Left lung (tissue), 10 donors: Measurements from ENCODE around the gene PRDX5. TPM values are rescaled to one million over a fixed set of nuclear protein-coding genes. Genes with fewer than 3 reads are reported as not detected.

Experiments
- ATAC-seq: fragments of 200-7000 bp; cut with Tn5 transposase; one replicate; pipeline ENCODE4 v1.9.1; 2020; ENCODE audit warnings: moderate library complexity
- DNase-seq, 4 donors: peaks; one replicate each; pipeline ENCODE4 v3.0.0-alpha.2; 2013 to 2020
- H3K27ac ChIP-seq, 2 donors: fragments of 200-600 bp; sonication (generic) in 1 of 2; one replicate each; pipeline versions ENCODE4 v1.5.0 to v1.8.0; 2020 to 2021
- H3K27me3 ChIP-seq, 2 donors: fragments of 200-600 bp; sonication (generic) in 1 of 2; one replicate each; pipeline versions ENCODE4 v1.5.0 to v1.8.0; 2020 to 2021
- H3K36me3 ChIP-seq, 2 donors: fragments of 200-600 bp; sonication (generic) in 1 of 2; one replicate each; pipeline versions ENCODE4 v1.5.0 to v1.8.0; 2020 to 2021
- H3K4me1 ChIP-seq, 2 donors: fragments of 200-600 bp; one replicate each; pipeline ENCODE4 v1.8.0; 2021
- H3K4me3 ChIP-seq, 2 donors: fragments of 200-600 bp; sonication (generic) in 1 of 2; one replicate each; pipeline versions ENCODE4 v1.5.0 to v1.8.0; 2020 to 2021; ENCODE audit warnings: mild to moderate bottlenecking in 1 of 2
- H3K9me3 ChIP-seq, 2 donors: fragments of 200-600 bp; sonication (generic) in 1 of 2; one replicate each; pipeline versions ENCODE4 v1.5.0 to v1.8.0; 2020 to 2021
- intact Hi-C, 2 donors: fragments of 100-400 bp; cut with DNase I; formaldehyde crosslinking; loops; one replicate each; pipeline versions ENCODE4 v1.11.2 to v1.14.2; 2022
- polyA plus RNA-seq, 6 donors: library from polyadenylated mRNA; unstranded; fragments of 120-200 nt; gene quantifications; one replicate each; pipeline ENCODE4 v1.2.1, GENCODE V29; 2013; ENCODE audit not compliant: insufficient read length in 6 of 6
- total RNA-seq, 2 donors: library from RNA; stranded (reverse); fragmentation: NEBNext Ultra II Directional; extraction: Animal tissue kit (Norgen Biotek cat#: 25700); gene quantifications; one replicate each; pipeline ENCODE4 v1.2.1, GENCODE V29; 2021
- TF ChIP-seq, protein P1 (sequence below), 2 donors: fragments of 200-600 bp; sonication (generic) in 1 of 2; IDR thresholded peaks; one replicate each; pipeline versions ENCODE4 v1.5.0 to v1.8.0; 2021; ENCODE audit warnings: antibody characterized with exemption in 2 of 2
- donor health status: DM: no; HTN: yes; CAD: no.
- donor health status: DM: no; HTN: no; CAD: no.

Gene PRDX5
- total and polyA plus RNA-seq, 8 donors, result 150 to 209 (median 177) TPM

DNA sequence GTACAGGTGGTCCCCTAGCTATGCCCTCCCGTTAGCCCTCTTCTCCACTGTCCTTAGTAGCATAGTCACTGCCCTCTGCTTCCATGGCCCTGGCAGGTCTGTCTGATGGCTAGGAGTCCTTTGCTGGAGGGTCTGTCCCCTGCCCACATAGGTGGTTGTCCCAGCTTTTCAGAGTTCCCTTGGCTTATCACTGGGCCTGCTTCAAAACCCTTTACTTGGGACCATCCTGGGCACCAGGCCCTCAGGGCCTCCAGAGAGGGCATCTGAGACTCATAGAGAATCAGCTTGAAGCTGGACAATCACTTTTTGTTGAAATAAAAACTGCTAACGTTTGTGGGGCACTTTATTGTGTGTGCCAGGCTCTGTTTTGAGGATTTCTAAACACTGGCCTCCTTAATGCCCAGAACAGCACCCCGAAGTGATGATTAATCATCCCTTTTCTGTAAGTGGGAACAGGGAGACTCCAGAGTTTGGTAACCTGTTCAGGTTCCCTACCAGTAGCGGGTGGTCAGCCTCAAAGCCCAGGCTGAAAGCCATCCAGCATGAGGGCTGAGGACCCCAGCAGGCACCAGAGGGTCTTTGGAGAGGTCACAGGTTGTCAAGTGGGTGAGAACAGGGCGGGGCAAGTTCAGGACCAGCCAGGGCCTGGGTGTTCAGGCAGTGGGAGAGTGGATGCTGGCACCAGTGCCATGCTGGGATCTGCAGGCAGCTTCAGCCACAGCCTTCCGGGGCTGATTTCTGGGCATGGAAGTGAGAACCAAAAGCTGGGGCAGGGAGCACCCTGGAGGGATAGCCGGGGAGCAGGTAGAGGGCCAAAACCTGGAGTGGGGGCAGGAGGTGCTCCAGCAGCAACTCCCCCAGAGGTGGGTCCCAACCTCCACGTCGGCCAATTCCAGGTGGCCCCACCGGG is 27.3 kb upstream of the PRDX5 start:
- DNase-seq (no peak), ATAC-seq (no peak)
- intact Hi-C loops, result no loop called here
- Histone ChIP-seq H3K9me3 (no peaks in the 10 kb centered on the region), H3K27ac (no peak overlapping the region), H3K36me3 (peaks cover 0 to 7% of the 10 kb centered on the region in 2 donors), H3K27me3 (peaks cover 36 to 58% of the 10 kb centered on the region in 2 donors), H3K4me3 (no peak overlapping the region), H3K4me1 (peaks cover 18 to 31% of the 10 kb centered on the region in 2 donors)
- TF ChIP-seq, protein P1, sequence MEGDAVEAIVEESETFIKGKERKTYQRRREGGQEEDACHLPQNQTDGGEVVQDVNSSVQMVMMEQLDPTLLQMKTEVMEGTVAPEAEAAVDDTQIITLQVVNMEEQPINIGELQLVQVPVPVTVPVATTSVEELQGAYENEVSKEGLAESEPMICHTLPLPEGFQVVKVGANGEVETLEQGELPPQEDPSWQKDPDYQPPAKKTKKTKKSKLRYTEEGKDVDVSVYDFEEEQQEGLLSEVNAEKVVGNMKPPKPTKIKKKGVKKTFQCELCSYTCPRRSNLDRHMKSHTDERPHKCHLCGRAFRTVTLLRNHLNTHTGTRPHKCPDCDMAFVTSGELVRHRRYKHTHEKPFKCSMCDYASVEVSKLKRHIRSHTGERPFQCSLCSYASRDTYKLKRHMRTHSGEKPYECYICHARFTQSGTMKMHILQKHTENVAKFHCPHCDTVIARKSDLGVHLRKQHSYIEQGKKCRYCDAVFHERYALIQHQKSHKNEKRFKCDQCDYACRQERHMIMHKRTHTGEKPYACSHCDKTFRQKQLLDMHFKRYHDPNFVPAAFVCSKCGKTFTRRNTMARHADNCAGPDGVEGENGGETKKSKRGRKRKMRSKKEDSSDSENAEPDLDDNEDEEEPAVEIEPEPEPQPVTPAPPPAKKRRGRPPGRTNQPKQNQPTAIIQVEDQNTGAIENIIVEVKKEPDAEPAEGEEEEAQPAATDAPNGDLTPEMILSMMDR (IDR thresholded peaks at IDR 0.05), result no peak

DNA sequence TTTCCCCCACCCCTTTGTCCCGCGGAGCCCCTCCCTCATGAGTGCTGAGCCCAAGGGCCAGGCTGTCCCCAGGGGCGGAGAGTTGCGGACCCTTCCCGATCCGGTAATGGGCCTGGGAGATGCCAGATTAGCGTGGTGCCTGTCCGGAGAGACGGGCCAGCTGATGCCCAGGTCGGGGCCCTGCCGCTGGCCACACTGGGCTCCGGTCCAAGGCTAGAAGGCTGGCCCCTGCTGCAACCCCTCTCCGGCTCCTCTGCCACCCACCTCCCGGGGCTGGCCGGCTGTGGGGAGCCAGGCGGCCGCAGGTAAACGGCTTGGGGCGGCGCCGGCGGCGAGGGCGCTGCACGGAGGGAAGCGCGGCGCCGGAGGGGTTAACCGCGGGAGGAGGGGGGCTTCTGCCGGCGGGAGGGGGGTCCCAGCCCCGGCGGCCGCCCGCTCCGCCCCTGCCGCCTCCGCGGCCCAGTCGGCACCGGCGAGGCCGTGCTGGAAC is 26.6 kb upstream of the PRDX5 start, which contains the start of gene KCNK4:
Gene KCNK4, plus strand, starts transcription at position 41 of the 490 bp plus-strand sequence. CDS start 1,717 bp downstream, outside the sequence.
- DNase-seq, result no peak
- peaks cover 14 to 26% of the 10 kb centered on the region in 2 donors for H3K4me1 ChIP-seq
- TF ChIP-seq, protein P1 (IDR thresholded peaks at IDR 0.05), result no peak
- peak within 1 kb of the TSS; percentile 11 to 14 for H3K4me3 ChIP-seq
- no peaks in the 10 kb centered on the region for H3K9me3 ChIP-seq
- intact Hi-C loops, result no loop called here
- no peak for ATAC-seq
- no peak within 1 kb of the TSS for H3K27ac ChIP-seq
- peaks cover 0 to 7% of the 10 kb centered on the region in 2 donors for H3K36me3 ChIP-seq
- H3K27me3 ChIP-seq, result peaks cover 39 to 65% of the 10 kb centered on the region in 2 donors

DNA sequence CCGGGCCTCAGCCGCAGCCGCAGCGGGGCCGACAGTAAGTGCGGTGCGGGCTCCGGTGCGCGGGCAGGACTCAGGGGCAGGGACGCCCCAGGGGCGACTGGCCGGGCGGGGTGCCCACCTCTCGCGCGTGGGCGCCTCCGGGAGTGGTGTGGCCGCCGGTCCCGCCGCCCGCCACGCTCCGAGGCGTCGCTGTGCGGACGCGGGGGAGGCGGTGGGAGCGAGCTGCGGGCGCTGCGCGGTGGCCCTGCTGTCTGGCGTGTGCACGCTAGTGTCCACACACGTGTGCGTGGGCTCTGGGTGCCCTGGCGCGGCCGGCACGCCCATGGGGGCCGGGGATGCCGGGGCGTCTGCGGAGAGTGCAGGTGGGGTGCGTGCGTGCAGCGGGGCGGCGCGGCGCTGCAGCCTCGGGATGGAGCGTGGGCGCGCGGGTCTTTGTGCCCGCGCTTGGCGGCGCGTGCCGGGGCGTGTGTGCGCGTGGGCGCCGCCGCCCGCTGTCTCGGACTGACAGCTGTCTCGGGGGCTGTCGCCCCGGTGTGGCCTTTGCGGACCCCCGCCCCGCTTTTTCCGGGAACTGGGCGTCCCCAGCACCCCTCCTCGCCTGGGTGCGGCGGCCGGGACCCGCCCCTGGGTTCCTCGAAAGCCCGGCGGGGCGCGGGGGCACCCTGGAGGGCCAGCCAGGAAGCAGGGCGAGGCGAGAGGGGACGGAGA is 26.0 kb upstream of the PRDX5 start:
- Histone ChIP-seq H3K4me3 (peak overlapping the region; percentile 11 to 14), H3K9me3 (no peaks in the 10 kb centered on the region), H3K4me1 (peaks cover 10 to 20% of the 10 kb centered on the region in 2 donors), H3K27me3 (peaks cover 45 to 71% of the 10 kb centered on the region in 2 donors), H3K36me3 (peaks cover 0 to 7% of the 10 kb centered on the region in 2 donors), H3K27ac (no peak overlapping the region)
- intact Hi-C loops, result no loop called here
- ATAC-seq (no peak), DNase-seq (peak in 1 of 4 donors; percentile 80)
- TF ChIP-seq, protein P1 (IDR thresholded peaks at IDR 0.05), result no peak

DNA sequence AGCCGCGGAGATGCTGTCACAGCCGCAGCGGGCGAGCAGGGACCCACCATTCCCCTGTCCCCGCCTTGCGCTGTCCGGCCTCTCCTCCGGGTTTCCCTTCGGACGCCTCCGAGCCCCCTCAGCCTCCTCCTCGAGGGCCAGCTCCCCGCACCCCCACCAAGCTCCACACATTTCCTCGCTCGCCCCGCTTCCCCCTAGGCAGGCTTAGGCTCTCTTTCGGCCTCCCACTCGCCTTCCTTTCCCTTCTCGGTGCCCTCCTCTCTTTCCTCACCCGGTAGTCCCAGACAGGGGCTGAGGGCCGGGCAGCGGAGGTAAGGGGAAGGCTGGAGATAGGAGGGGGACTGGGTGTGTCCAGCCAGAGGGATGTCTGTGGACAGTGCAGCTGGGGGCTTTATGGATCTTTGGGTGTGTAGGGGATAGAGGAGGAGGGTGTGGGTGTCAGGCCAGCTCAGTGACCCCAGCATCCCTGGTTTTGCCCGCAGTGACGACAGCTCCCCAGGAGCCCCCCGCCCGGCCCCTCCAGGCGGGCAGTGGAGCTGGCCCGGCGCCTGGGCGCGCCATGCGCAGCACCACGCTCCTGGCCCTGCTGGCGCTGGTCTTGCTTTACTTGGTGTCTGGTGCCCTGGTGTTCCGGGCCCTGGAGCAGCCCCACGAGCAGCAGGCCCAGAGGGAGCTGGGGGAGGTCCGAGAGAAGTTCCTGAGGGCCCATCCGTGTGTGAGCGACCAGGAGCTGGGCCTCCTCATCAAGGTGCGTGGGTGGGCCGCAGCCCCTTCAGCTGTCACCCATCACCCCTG is 25.3 kb upstream of the PRDX5 start:
- TF ChIP-seq, protein P1 (IDR thresholded peaks at IDR 0.05), result no peak
- Histone ChIP-seq H3K27ac (no peak overlapping the region), H3K9me3 (no peaks in the 10 kb centered on the region), H3K27me3 (peaks cover 52 to 78% of the 10 kb centered on the region in 2 donors), H3K36me3 (peaks cover 0 to 7% of the 10 kb centered on the region in 2 donors), H3K4me1 (peaks cover 10 to 18% of the 10 kb centered on the region in 2 donors), H3K4me3 (peak overlapping the region in 1 of 2 donors; percentile 14)
- intact Hi-C loops, result no loop called here
- DNase-seq, result no peak
- ATAC-seq, result no peak
